ENCODE data around the gene SMARCA2. TPM values are rescaled to one million over a fixed set of nuclear protein-coding genes. Genes with fewer than 3 reads are reported as not detected.

SMARCA2 gene
- total RNA-seq, 2 experiments from 2014 or later = 168 to 188 TPM

GRCh38 chr9:2060424-2060823 lies 45.3 kb downstream of the SMARCA2 start:
- H3K4me1 Mint-ChIP-seq = peaks cover 2% of the 10 kb centered on the region
- no peaks in the 10 kb centered on the region for H3K9me3 Mint-ChIP-seq (ENCODE audit: low read depth)
- CTCF ChIA-PET = no interaction called here
- DNase-seq = no peak
- no peak for ATAC-seq
- H3K36me3 Mint-ChIP-seq = peaks cover 69% of the 10 kb centered on the region
- no peaks in the 10 kb centered on the region for H3K27me3 Mint-ChIP-seq
- no peak overlapping the region for H3K4me3 Mint-ChIP-seq
- no peak overlapping the region for H3K27ac Mint-ChIP-seq

GRCh38 chr9:2065704-2066103 lies 50.6 kb downstream of the SMARCA2 start:
- CTCF ChIA-PET = interaction anchor here (1.0 to 1.4 kb wide), 3 partner anchors 10 to 22 kb away, joined by 3 to 4 read pairs (median 3); no protein-coding TSS in a partner anchor
- no peak overlapping the region for H3K27ac Mint-ChIP-seq
- no peaks in the 10 kb centered on the region for H3K4me1 Mint-ChIP-seq
- no peaks in the 10 kb centered on the region for H3K9me3 Mint-ChIP-seq (ENCODE audit: low read depth)
- no peaks in the 10 kb centered on the region for H3K27me3 Mint-ChIP-seq
- H3K4me3 Mint-ChIP-seq = no peak overlapping the region
- H3K36me3 Mint-ChIP-seq = peaks cover 43% of the 10 kb centered on the region
- DNase-seq (no peak), ATAC-seq (no peak)

- Mint-ChIP-seq H3K4me3 (no peak overlapping the region), H3K9me3 (ENCODE audit: low read depth) (no peaks in the 10 kb centered on the region), H3K4me1 (no peaks in the 10 kb centered on the region), H3K36me3 (peaks cover 37% of the 10 kb centered on the region), H3K27me3 (no peaks in the 10 kb centered on the region), H3K27ac (no peak overlapping the region)
- CTCF ChIA-PET = interaction anchor here (1.0 to 1.5 kb wide), 4 partner anchors 8 to 21 kb away, joined by 3 to 4 read pairs (median 3); no protein-coding TSS in a partner anchor
- peak; percentile 39 for ATAC-seq
- no peak for DNase-seq
Measured at GRCh38 chr9:2066312-2067273, 51.4 kb downstream of the SMARCA2 start.

- H3K4me3 Mint-ChIP-seq = no peak overlapping the region
- peak overlapping the region; percentile 21 for H3K27ac Mint-ChIP-seq
- no peaks in the 10 kb centered on the region for H3K27me3 Mint-ChIP-seq
- H3K9me3 Mint-ChIP-seq (ENCODE audit: low read depth) = no peaks in the 10 kb centered on the region
- H3K36me3 Mint-ChIP-seq = peaks cover 64% of the 10 kb centered on the region
- no peak for ATAC-seq
- no peak for DNase-seq
- CTCF ChIA-PET = interaction anchor here (2.0 kb wide), 1 partner anchor 14 kb away, joined by 5 read pairs; no protein-coding TSS in a partner anchor
- peaks cover 4% of the 10 kb centered on the region for H3K4me1 Mint-ChIP-seq
Measured at GRCh38 chr9:2072752-2073405, 57.7 kb downstream of the SMARCA2 start.

DNA sequence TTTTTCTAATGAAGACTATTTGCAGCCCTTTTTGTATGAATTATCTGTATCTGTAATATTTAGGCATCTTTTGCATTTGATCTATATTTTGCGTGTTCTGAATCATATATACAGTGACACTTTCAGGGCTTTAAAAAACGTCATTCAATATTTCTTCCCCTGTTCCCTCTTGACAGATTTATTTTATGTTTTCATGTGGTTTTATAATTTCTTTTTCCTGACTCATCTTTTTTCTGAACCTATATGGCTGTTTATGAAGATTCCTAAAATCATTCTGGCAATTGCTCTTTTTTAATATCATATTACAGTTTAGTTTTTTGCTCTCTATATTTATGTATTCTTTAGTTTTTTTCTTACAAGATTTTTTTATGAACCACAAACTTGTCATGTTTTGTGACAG lies 67.6 kb downstream of the SMARCA2 start:
- H3K4me3 Mint-ChIP-seq = no peak overlapping the region
- DNase-seq (no peak), ATAC-seq (no peak)
- peaks cover 62% of the 10 kb centered on the region for H3K36me3 Mint-ChIP-seq
- H3K9me3 Mint-ChIP-seq (ENCODE audit: low read depth) = no peaks in the 10 kb centered on the region
- H3K4me1 Mint-ChIP-seq = peaks cover 8% of the 10 kb centered on the region
- H3K27me3 Mint-ChIP-seq = no peaks in the 10 kb centered on the region
- no peak overlapping the region for H3K27ac Mint-ChIP-seq
- CTCF ChIA-PET = no interaction called here

- Mint-ChIP-seq H3K36me3 (peaks cover 65% of the 10 kb centered on the region), H3K4me1 (peaks cover 12% of the 10 kb centered on the region), H3K9me3 (ENCODE audit: low read depth) (no peaks in the 10 kb centered on the region), H3K27ac (no peak overlapping the region), H3K27me3 (no peaks in the 10 kb centered on the region), H3K4me3 (no peak overlapping the region)
- CTCF ChIA-PET = no interaction called here
- no peak for DNase-seq
- no peak for ATAC-seq
Measured at GRCh38 chr9:2083479-2083878, 68.3 kb downstream of the SMARCA2 start.

GRCh38 chr9:2085716-2086115 lies 70.6 kb downstream of the SMARCA2 start:
- Mint-ChIP-seq H3K27ac (no peak overlapping the region), H3K36me3 (peaks cover 67% of the 10 kb centered on the region), H3K4me1 (peaks cover 20% of the 10 kb centered on the region), H3K27me3 (no peaks in the 10 kb centered on the region), H3K4me3 (no peak overlapping the region), H3K9me3 (ENCODE audit: low read depth) (no peaks in the 10 kb centered on the region)
- CTCF ChIA-PET = interaction anchor here (0.6 kb wide), 1 partner anchor 698 kb away, joined by 3 read pairs; no protein-coding TSS in a partner anchor
- no peak for DNase-seq
- no peak for ATAC-seq

GRCh38 chr9:2086116-2086515 lies 71.0 kb downstream of the SMARCA2 start:
- DNase-seq (no peak), ATAC-seq (no peak)
- CTCF ChIA-PET = interaction anchor here (1.5 kb wide), 1 partner anchor 144 kb away, joined by 7 read pairs; no protein-coding TSS in a partner anchor
- Mint-ChIP-seq H3K4me3 (no peak overlapping the region), H3K4me1 (peaks cover 20% of the 10 kb centered on the region), H3K36me3 (peaks cover 70% of the 10 kb centered on the region), H3K9me3 (ENCODE audit: low read depth) (no peaks in the 10 kb centered on the region), H3K27me3 (no peaks in the 10 kb centered on the region), H3K27ac (no peak overlapping the region)

- Mint-ChIP-seq H3K4me3 (no peak overlapping the region), H3K27me3 (no peaks in the 10 kb centered on the region), H3K9me3 (ENCODE audit: low read depth) (no peaks in the 10 kb centered on the region), H3K27ac (no peak overlapping the region), H3K4me1 (peaks cover 20% of the 10 kb centered on the region), H3K36me3 (peaks cover 71% of the 10 kb centered on the region)
- no peak for DNase-seq
- CTCF ChIA-PET = interaction anchor here (0.6 to 1.5 kb wide), 14 partner anchors 14 to 208 kb away, joined by 3 to 7 read pairs (median 3); partner anchors contain the start of gene SMARCA2
- ATAC-seq = peak; percentile 27
Measured at GRCh38 chr9:2086971-2087370, 71.8 kb downstream of the SMARCA2 start.

DNA sequence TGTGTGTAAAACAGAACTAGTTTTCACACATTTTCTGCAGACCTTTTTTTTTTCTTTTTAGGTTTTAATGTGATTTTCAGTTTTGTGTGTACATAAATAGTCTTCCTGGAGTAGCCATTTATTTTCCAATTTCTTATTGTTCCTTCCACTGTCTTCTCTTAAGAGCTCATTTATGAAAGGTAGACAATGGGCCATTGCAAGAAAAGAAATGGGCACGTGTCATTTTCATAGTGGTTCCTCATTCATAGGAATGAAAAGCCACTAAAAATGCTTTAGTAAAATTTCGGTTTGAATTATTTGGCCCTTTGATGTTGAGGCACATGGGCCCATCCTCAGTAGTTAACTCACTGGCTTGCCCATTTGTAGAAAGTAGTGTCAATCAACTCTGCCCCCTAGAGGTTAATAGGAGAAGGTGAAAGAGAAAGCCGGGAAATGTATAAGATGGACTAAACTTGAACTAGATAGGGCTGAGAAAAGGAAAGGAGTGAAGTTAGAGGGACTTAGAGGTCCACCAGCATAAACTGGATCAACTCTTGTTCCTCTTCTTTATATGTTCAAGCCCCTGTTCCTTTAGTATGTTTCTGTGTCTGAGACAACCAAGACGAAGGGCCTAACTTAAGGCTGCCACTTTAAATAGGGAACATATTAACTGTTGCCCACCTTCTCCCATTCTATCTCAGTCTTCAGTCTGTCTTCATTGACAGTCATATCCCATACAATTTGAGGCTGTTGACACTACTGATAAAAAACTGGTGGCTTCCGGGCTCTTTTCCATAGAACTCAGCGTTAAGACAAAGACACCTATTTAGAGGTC lies 72.6 kb downstream of the SMARCA2 start:
- no peaks in the 10 kb centered on the region for H3K9me3 Mint-ChIP-seq (ENCODE audit: low read depth)
- no peak for DNase-seq
- CTCF ChIA-PET = interaction anchor here (0.6 to 1.5 kb wide), 14 partner anchors 10 to 209 kb away, joined by 3 to 7 read pairs (median 3); partner anchors contain the start of gene SMARCA2
- ATAC-seq = peak; percentile 88
- H3K4me1 Mint-ChIP-seq = peaks cover 20% of the 10 kb centered on the region
- H3K27me3 Mint-ChIP-seq = no peaks in the 10 kb centered on the region
- no peak overlapping the region for H3K4me3 Mint-ChIP-seq
- peaks cover 74% of the 10 kb centered on the region for H3K36me3 Mint-ChIP-seq
- H3K27ac Mint-ChIP-seq = peak overlapping the region; percentile 15

GRCh38 chr9:2093920-2094597 lies 78.9 kb downstream of the SMARCA2 start:
- no peaks in the 10 kb centered on the region for H3K27me3 Mint-ChIP-seq
- H3K36me3 Mint-ChIP-seq = peaks cover 73% of the 10 kb centered on the region
- peaks cover 5% of the 10 kb centered on the region for H3K4me1 Mint-ChIP-seq
- DNase-seq (no peak), ATAC-seq (no peak)
- H3K27ac Mint-ChIP-seq = no peak overlapping the region
- no peak overlapping the region for H3K4me3 Mint-ChIP-seq
- CTCF ChIA-PET = interaction anchor here (0.8 kb wide), 1 partner anchor 53 kb away, joined by 3 read pairs; no protein-coding TSS in a partner anchor
- no peaks in the 10 kb centered on the region for H3K9me3 Mint-ChIP-seq (ENCODE audit: low read depth)

- CTCF ChIA-PET = interaction anchor here (1.3 kb wide), 2 partner anchors 8 to 41 kb away, joined by 3 read pairs; no protein-coding TSS in a partner anchor
Measured at GRCh38 chr9:2096376-2096970, 81.3 kb downstream of the SMARCA2 start.

More at GRCh38 chr9:2096376-2096970, 81.3 kb downstream of the SMARCA2 start:
- Mint-ChIP-seq H3K4me3 (no peak overlapping the region), H3K4me1 (no peaks in the 10 kb centered on the region), H3K36me3 (peaks cover 72% of the 10 kb centered on the region), H3K27me3 (no peaks in the 10 kb centered on the region), H3K27ac (no peak overlapping the region), H3K9me3 (ENCODE audit: low read depth) (no peaks in the 10 kb centered on the region)
- no peak for DNase-seq
- no peak for ATAC-seq
